Measurements from ENCODE around the gene CD2.

The CD2 gene

DNA sequence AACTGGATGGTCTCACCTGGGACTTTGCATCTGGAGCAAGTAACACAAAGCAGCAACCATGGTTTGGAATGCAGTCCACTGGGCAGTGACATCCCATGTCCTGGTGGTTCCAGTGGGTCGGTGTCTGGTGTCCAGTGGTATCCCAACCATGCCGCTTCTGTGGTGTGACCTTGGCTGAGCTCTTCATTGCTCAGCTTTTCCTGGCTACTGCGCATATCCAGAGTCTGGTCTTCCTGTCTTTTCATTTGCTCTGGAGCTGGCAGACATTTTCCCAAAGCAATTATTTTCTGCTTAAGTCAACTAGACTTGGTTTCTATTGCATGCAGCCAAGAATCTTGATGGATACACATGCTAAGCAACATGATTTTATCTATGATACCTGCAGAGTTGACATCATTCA is 28.4 kb upstream of the CD2 start:
- Histone ChIP-seq H3K27me3 (ENCODE audit: control insufficient read depth in 3 of 3, insufficient read depth in 3 of 3, low read depth in 1 of 3, low read length in 3 of 3) (peaks cover 0 to 3% (median 0%) of the 10 kb centered on the region in 3 experiments), H2BK12ac (ENCODE audit: low read length) (no peak overlapping the region), H3K79me1 (ENCODE audit: low read depth, low read length) (no peaks in the 10 kb centered on the region), H3K4ac (ENCODE audit: low read length) (no peak overlapping the region), H3K14ac (ENCODE audit: low read length) (no peak overlapping the region), H4K8ac (ENCODE audit: low read depth, low read length) (no peak overlapping the region), H4K91ac (ENCODE audit: low read depth, low read length, poor library complexity) (no peak overlapping the region), H3K4me2 (ENCODE audit: insufficient read depth, low read length, poor library complexity, severe bottlenecking) (no peak overlapping the region), H3K9ac (ENCODE audit: low read depth, low read length, poor library complexity) (no peak overlapping the region), H3K9me3 (replicated peaks in 1 of 2; ENCODE audit: control insufficient read depth in 2 of 2, insufficient read depth in 1 of 2, low read depth in 1 of 2, low read length in 2 of 2) (no peaks in the 10 kb centered on the region), H2BK5ac (ENCODE audit: low read length) (no peak overlapping the region), H3K4me3 (ENCODE audit: low read length in 2 of 2) (no peak overlapping the region), H2BK15ac (ENCODE audit: low read length) (no peak overlapping the region), H2AFZ (ENCODE audit: low read length) (no peak overlapping the region), H3K18ac (ENCODE audit: low read length) (no peak overlapping the region), H2AK5ac (ENCODE audit: low read depth, low read length) (no peak overlapping the region), H3K4me1 (ENCODE audit: control insufficient read depth in 2 of 2, insufficient read depth in 1 of 2, low read depth in 1 of 2, low read length in 2 of 2) (no peaks in the 10 kb centered on the region), H3K27ac (replicated peaks; ENCODE audit: low read length) (no peak overlapping the region), H3K23ac (ENCODE audit: low read depth, low read length, poor library complexity) (no peak overlapping the region), H2BK120ac (ENCODE audit: low read depth, low read length) (no peak overlapping the region), H3K36me3 (replicated peaks in 1 of 2; ENCODE audit: control insufficient read depth in 2 of 2, insufficient read depth in 2 of 2, low read length in 2 of 2) (no peaks in the 10 kb centered on the region)
- no peak for DNase-seq (ENCODE audit: low spot score)
- WGBS, 2 donors (ENCODE audit: extremely low coverage in 2 of 2, insufficient read length in 2 of 2, insufficient replicate concordance in 1 of 2), result no CpG with 5 or more reads among the region's 3 CpGs

DNA sequence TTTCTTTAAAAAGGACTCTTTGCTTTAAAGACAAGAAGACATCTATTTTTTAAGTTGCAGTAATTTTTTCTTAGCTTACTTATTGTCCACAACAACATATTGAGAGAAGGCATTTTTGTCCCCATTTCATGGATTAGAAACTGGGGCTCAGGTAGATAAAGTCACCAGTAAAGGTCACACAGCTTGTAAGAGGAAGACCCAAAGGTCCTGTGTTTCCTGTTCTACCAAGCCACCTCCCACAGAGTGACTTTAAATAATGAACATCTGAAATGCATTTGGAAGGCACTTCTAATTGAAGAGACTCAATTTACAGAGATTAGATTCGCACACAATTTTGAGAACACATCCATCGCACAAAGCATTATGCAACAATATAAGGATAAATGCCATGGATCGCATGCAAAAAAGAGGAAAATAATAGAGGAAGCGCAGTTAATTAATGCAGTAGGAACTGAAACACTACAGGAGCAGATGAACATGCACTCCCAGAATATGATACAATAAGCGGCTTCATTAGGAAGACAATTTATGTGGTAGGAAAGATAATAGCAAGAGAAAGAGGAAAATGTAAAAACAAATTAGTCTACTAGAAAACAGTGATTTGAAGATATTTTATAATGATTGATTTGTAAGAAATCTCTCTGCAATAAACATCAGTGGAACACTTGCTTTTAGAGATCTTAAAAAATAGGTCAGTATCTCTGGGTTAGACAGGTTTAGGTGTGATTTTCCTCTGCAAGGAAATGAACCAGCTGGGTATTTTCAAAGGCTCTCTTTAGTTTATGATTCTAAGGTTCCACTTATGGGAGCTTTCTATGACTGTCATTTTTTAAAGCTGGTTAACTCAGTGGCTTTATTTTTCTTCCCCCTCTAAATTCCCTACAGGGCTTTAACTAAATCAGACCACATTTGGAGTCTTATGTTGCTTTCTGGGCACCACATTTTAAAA is 27.1 kb upstream of the CD2 start:
- H3K9me3 ChIP-seq (replicated peaks in 1 of 2; ENCODE audit: control insufficient read depth in 2 of 2, insufficient read depth in 1 of 2, low read depth in 1 of 2, low read length in 2 of 2), result no peaks in the 10 kb centered on the region
- no peak overlapping the region for H2AFZ ChIP-seq (ENCODE audit: low read length)
- no peak overlapping the region for H2BK12ac ChIP-seq (ENCODE audit: low read length)
- H2BK5ac ChIP-seq (ENCODE audit: low read length), result no peak overlapping the region
- H3K18ac ChIP-seq (ENCODE audit: low read length), result no peak overlapping the region
- no peak overlapping the region for H4K91ac ChIP-seq (ENCODE audit: low read depth, low read length, poor library complexity)
- no peak overlapping the region for H2BK15ac ChIP-seq (ENCODE audit: low read length)
- no peak overlapping the region for H3K4ac ChIP-seq (ENCODE audit: low read length)
- no peak overlapping the region for H4K8ac ChIP-seq (ENCODE audit: low read depth, low read length)
- H3K79me1 ChIP-seq (ENCODE audit: low read depth, low read length), result no peaks in the 10 kb centered on the region
- no peak overlapping the region for H3K4me2 ChIP-seq (ENCODE audit: insufficient read depth, low read length, poor library complexity, severe bottlenecking)
- no peak overlapping the region for H3K14ac ChIP-seq (ENCODE audit: low read length)
- no peak overlapping the region for H3K9ac ChIP-seq (ENCODE audit: low read depth, low read length, poor library complexity)
- WGBS, 2 donors (ENCODE audit: extremely low coverage in 2 of 2, insufficient read length in 2 of 2, insufficient replicate concordance in 1 of 2), result no CpG with 5 or more reads among the region's 5 CpGs
- H3K27me3 ChIP-seq (ENCODE audit: control insufficient read depth in 3 of 3, insufficient read depth in 3 of 3, low read depth in 1 of 3, low read length in 3 of 3), result peaks cover 0 to 3% (median 0%) of the 10 kb centered on the region in 3 experiments
- H2AK5ac ChIP-seq (ENCODE audit: low read depth, low read length), result no peak overlapping the region
- no peaks in the 10 kb centered on the region for H3K36me3 ChIP-seq (replicated peaks in 1 of 2; ENCODE audit: control insufficient read depth in 2 of 2, insufficient read depth in 2 of 2, low read length in 2 of 2)
- no peaks in the 10 kb centered on the region for H3K4me1 ChIP-seq (ENCODE audit: control insufficient read depth in 2 of 2, insufficient read depth in 1 of 2, low read depth in 1 of 2, low read length in 2 of 2)
- no peak overlapping the region for H3K23ac ChIP-seq (ENCODE audit: low read depth, low read length, poor library complexity)
- no peak for DNase-seq (ENCODE audit: low spot score)
- no peak overlapping the region for H3K27ac ChIP-seq (replicated peaks; ENCODE audit: low read length)
- no peak overlapping the region for H2BK120ac ChIP-seq (ENCODE audit: low read depth, low read length)
- H3K4me3 ChIP-seq (ENCODE audit: low read length in 2 of 2), result no peak overlapping the region

DNA sequence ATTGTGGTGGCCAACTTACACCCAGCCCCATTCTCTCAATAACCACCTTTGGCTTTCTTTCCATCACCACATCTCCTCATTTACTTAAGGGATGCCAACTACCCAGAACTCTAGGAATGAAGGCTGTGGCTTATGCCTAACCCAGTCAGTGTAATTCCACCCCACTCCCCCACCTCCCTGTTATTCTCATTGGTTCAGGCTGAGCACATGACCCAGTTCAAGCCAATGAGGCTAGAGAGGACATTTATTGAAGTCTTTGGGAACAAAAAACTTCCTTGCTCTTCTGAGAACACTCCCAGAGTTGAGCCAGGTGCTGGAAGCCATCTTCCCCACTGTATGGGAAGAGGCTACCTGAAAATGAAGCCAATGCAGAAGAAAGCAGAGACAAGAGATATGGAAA is 22.8 kb upstream of the CD2 start:
- Histone ChIP-seq H3K4me1 (ENCODE audit: control insufficient read depth in 2 of 2, insufficient read depth in 1 of 2, low read depth in 1 of 2, low read length in 2 of 2) (no peaks in the 10 kb centered on the region), H2BK120ac (ENCODE audit: low read depth, low read length) (no peak overlapping the region), H2BK5ac (ENCODE audit: low read length) (no peak overlapping the region), H4K8ac (ENCODE audit: low read depth, low read length) (no peak overlapping the region), H3K23ac (ENCODE audit: low read depth, low read length, poor library complexity) (no peak overlapping the region), H3K14ac (ENCODE audit: low read length) (no peak overlapping the region), H3K18ac (ENCODE audit: low read length) (no peak overlapping the region), H3K9ac (ENCODE audit: low read depth, low read length, poor library complexity) (no peak overlapping the region), H2AFZ (ENCODE audit: low read length) (no peak overlapping the region), H3K4me2 (ENCODE audit: insufficient read depth, low read length, poor library complexity, severe bottlenecking) (no peak overlapping the region), H2BK12ac (ENCODE audit: low read length) (no peak overlapping the region), H3K36me3 (replicated peaks in 1 of 2; ENCODE audit: control insufficient read depth in 2 of 2, insufficient read depth in 2 of 2, low read length in 2 of 2) (no peaks in the 10 kb centered on the region), H2BK15ac (ENCODE audit: low read length) (no peak overlapping the region), H4K91ac (ENCODE audit: low read depth, low read length, poor library complexity) (no peak overlapping the region), H3K27me3 (ENCODE audit: control insufficient read depth in 3 of 3, insufficient read depth in 3 of 3, low read depth in 1 of 3, low read length in 3 of 3) (peaks cover 0 to 10% (median 0%) of the 10 kb centered on the region in 3 experiments), H3K4me3 (ENCODE audit: low read length in 2 of 2) (no peak overlapping the region), H3K79me1 (ENCODE audit: low read depth, low read length) (no peaks in the 10 kb centered on the region), H3K4ac (ENCODE audit: low read length) (no peak overlapping the region), H2AK5ac (ENCODE audit: low read depth, low read length) (no peak overlapping the region), H3K9me3 (replicated peaks in 1 of 2; ENCODE audit: control insufficient read depth in 2 of 2, insufficient read depth in 1 of 2, low read depth in 1 of 2, low read length in 2 of 2) (no peaks in the 10 kb centered on the region), H3K27ac (replicated peaks; ENCODE audit: low read length) (no peak overlapping the region)
- DNase-seq (ENCODE audit: low spot score), result no peak

DNA sequence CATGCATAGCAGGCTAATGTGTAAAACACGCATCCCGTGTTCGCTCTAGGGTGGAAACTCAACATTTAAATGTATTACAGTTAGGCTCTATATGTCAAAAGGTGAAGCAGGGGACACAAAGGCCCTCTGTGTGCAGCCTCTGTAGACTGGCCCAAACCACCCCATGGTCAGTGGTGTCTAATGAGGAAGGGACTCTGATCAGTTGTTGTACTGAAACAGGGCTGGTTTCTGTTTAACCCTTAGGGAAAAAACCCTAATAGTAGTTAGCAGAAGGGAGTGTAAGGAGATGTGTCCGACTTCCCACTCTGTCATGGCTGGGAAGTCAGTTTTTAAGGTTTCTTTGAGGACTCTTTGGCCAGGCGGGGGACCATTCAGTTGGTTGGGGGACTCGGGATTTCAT is 21.5 kb upstream of the CD2 start:
- H3K4me1 ChIP-seq (ENCODE audit: control insufficient read depth in 2 of 2, insufficient read depth in 1 of 2, low read depth in 1 of 2, low read length in 2 of 2), result no peaks in the 10 kb centered on the region
- no peak overlapping the region for H2BK120ac ChIP-seq (ENCODE audit: low read depth, low read length)
- H4K91ac ChIP-seq (ENCODE audit: low read depth, low read length, poor library complexity), result no peak overlapping the region
- H3K9me3 ChIP-seq (replicated peaks in 1 of 2; ENCODE audit: control insufficient read depth in 2 of 2, insufficient read depth in 1 of 2, low read depth in 1 of 2, low read length in 2 of 2), result no peaks in the 10 kb centered on the region
- H3K9ac ChIP-seq (ENCODE audit: low read depth, low read length, poor library complexity), result no peak overlapping the region
- H3K4me3 ChIP-seq (ENCODE audit: low read length in 2 of 2), result no peak overlapping the region
- no peak overlapping the region for H2BK5ac ChIP-seq (ENCODE audit: low read length)
- no CpG with 5 or more reads among the region's 6 CpGs for WGBS, 2 donors (ENCODE audit: extremely low coverage in 2 of 2, insufficient read length in 2 of 2, insufficient replicate concordance in 1 of 2)
- no peak overlapping the region for H3K27ac ChIP-seq (replicated peaks; ENCODE audit: low read length)
- no peak overlapping the region for H3K23ac ChIP-seq (ENCODE audit: low read depth, low read length, poor library complexity)
- H3K18ac ChIP-seq (ENCODE audit: low read length), result no peak overlapping the region
- no peak overlapping the region for H4K8ac ChIP-seq (ENCODE audit: low read depth, low read length)
- H3K4ac ChIP-seq (ENCODE audit: low read length), result no peak overlapping the region
- H2AFZ ChIP-seq (ENCODE audit: low read length), result no peak overlapping the region
- H2BK12ac ChIP-seq (ENCODE audit: low read length), result no peak overlapping the region
- H3K14ac ChIP-seq (ENCODE audit: low read length), result no peak overlapping the region
- no peak overlapping the region for H3K4me2 ChIP-seq (ENCODE audit: insufficient read depth, low read length, poor library complexity, severe bottlenecking)
- no peak for DNase-seq (ENCODE audit: low spot score)
- no peaks in the 10 kb centered on the region for H3K79me1 ChIP-seq (ENCODE audit: low read depth, low read length)
- H2BK15ac ChIP-seq (ENCODE audit: low read length), result no peak overlapping the region
- H3K36me3 ChIP-seq (replicated peaks in 1 of 2; ENCODE audit: control insufficient read depth in 2 of 2, insufficient read depth in 2 of 2, low read length in 2 of 2), result no peaks in the 10 kb centered on the region
- no peak overlapping the region for H2AK5ac ChIP-seq (ENCODE audit: low read depth, low read length)
- peaks cover 0 to 15% (median 0%) of the 10 kb centered on the region in 3 experiments for H3K27me3 ChIP-seq (ENCODE audit: control insufficient read depth in 3 of 3, insufficient read depth in 3 of 3, low read depth in 1 of 3, low read length in 3 of 3)
